Gastroesophageal sphincter (tissue), 4 donors: Measurements from ENCODE around the gene PEAK1. TPM values are rescaled to one million over a fixed set of nuclear protein-coding genes. Genes with fewer than 3 reads are reported as not detected.

Experiments
- ATAC-seq: fragments of 150-250 bp; one replicate; pipeline ENCODE4 v1.9.1; 2016; ENCODE audit warnings: mild to moderate bottlenecking, moderate library complexity
- H3K27ac ChIP-seq, 4 donors: fragments of 200-600 bp; sonication (generic) in 3 of 4; 1 replicate in 3 of 4; 2 replicates in 1 of 4; pipeline ENCODE4 v1.5.1; 2016 to 2019
- H3K27me3 ChIP-seq: fragments of 200-600 bp; sonication (generic); one replicate; pipeline ENCODE4 v1.5.1; 2019
- H3K36me3 ChIP-seq, 2 donors: fragments of 200-600 bp; sonication (generic); one replicate each; pipeline ENCODE4 v1.5.1; 2019; ENCODE audit warnings: control low read depth in 1 of 2
- H3K4me1 ChIP-seq, 3 donors: fragments of 200-600 bp; sonication (generic); 1 replicate in 2 of 3; 2 replicates in 1 of 3; pipeline ENCODE4 v1.5.1; 2016 to 2019; ENCODE audit warnings: control low read depth in 2 of 3
- H3K4me3 ChIP-seq, 2 donors: fragments of 200-600 bp; sonication (generic); one replicate each; pipeline ENCODE4 v1.5.1; 2019; ENCODE audit warnings: mild to moderate bottlenecking in 1 of 2, moderate library complexity in 1 of 2
- H3K9me3 ChIP-seq, 3 donors: fragments of 200-600 bp; sonication (generic); one replicate each; pipeline ENCODE4 v1.5.1; 2017 to 2019; ENCODE audit warnings: control low read depth in 2 of 3
- CTCF ChIP-seq, 4 experiments: fragments of 200-600 bp in 2 of 4; fragments of 450-650 bp in 2 of 4; sonication (generic) in 1 of 4; IDR thresholded peaks; one replicate each; pipeline ENCODE4 v1.5.1; 2017 to 2019; ENCODE audit warnings: antibody characterized with exemption in 4 of 4, mild to moderate bottlenecking in 2 of 4, moderate library complexity in 2 of 4
- EP300 ChIP-seq: sonication (generic); formaldehyde crosslinking; IDR thresholded peaks from one replicate; pipeline ENCODE4 v1.6.1; 2017; ENCODE audit warnings: antibody characterized with exemption, mild to moderate bottlenecking
- POLR2A ChIP-seq, 2 donors: fragments of 450-650 bp; IDR thresholded peaks; one replicate each; pipeline ENCODE4 v1.6.1; 2017; ENCODE audit warnings: antibody characterized with exemption in 2 of 2, mild to moderate bottlenecking in 2 of 2, moderate library complexity in 1 of 2
- POLR2AphosphoS5 ChIP-seq: sonication (generic); formaldehyde crosslinking; IDR thresholded peaks from one replicate; pipeline ENCODE4 v1.6.1; 2017; ENCODE audit warnings: antibody characterized with exemption
- WGBS, 2 donors: methylation state at CpG; one replicate each; pipeline ENCODE4 v1.1.5; 2018; ENCODE audit warnings: low coverage in 1 of 2; 5-methylcytosine and 5-hydroxymethylcytosine counted together
- total RNA-seq, 4 donors: library from RNA; depleted of rRNA; stranded (reverse); fragments of >200 nt; gene quantifications; one replicate each; pipeline ENCODE4 v1.1.0, GENCODE V29; 2016

Gene PEAK1
- total RNA-seq, 4 donors from 2014 or later, result 59.5 to 170 (median 91.6) TPM

- TF ChIP-seq EP300 (no peak), POLR2A (IDR thresholded peaks at IDR 0.05) (no peak), CTCF (IDR thresholded peaks at IDR 0.05) (no peak), POLR2AphosphoS5 (no peak)
- H3K9me3 ChIP-seq, result no peaks in the 10 kb centered on the region
- H3K27me3 ChIP-seq, result no peaks in the 10 kb centered on the region
- H3K27ac ChIP-seq, result no peak overlapping the region
- WGBS, 2 donors, result 33 to 44% methylated on average over 1 of the region's 1 CpG
- H3K4me1 ChIP-seq, result peaks cover 0 to 11% (median 0%) of the 10 kb centered on the region in 3 donors
- ATAC-seq, result no peak
- H3K4me3 ChIP-seq, result no peak overlapping the region
- H3K36me3 ChIP-seq, result peaks cover 0 to 8% of the 10 kb centered on the region in 2 donors
Measured at GRCh38 chr15:77119446-77119845, 300.5 kb downstream of the PEAK1 start.

GRCh38 chr15:77118882-77119321 is 301.0 kb downstream of the PEAK1 start:
- Histone ChIP-seq H3K9me3 (no peaks in the 10 kb centered on the region), H3K36me3 (peaks cover 0 to 13% of the 10 kb centered on the region in 2 donors), H3K4me3 (no peak overlapping the region), H3K27ac (no peak overlapping the region), H3K4me1 (peaks cover 0 to 11% (median 0%) of the 10 kb centered on the region in 3 donors), H3K27me3 (no peaks in the 10 kb centered on the region)
- TF ChIP-seq POLR2A (IDR thresholded peaks at IDR 0.05), result no peak
- TF ChIP-seq POLR2AphosphoS5, result no peak
- TF ChIP-seq CTCF (IDR thresholded peaks at IDR 0.05), result peak; percentile 36 to 73 (median 62)
- TF ChIP-seq EP300, result no peak
- WGBS, 2 donors, result 55 to 87% methylated on average over 2 to 3 of the region's 3 CpGs
- ATAC-seq, result peak; percentile 43

- Histone ChIP-seq H3K4me3 (no peak overlapping the region), H3K9me3 (no peaks in the 10 kb centered on the region), H3K27ac (no peak overlapping the region), H3K4me1 (peaks cover 0 to 11% (median 0%) of the 10 kb centered on the region in 3 donors), H3K36me3 (peaks cover 0 to 34% of the 10 kb centered on the region in 2 donors), H3K27me3 (no peaks in the 10 kb centered on the region)
- no peak for ATAC-seq
- TF ChIP-seq EP300, result no peak
- TF ChIP-seq CTCF (IDR thresholded peaks at IDR 0.05), result no peak
- no peak for TF ChIP-seq POLR2A (IDR thresholded peaks at IDR 0.05)
- no peak for TF ChIP-seq POLR2AphosphoS5
- 91% methylated on average over 2 to 4 of the region's 4 CpGs for WGBS, 2 donors
Measured at GRCh38 chr15:77115179-77115578, 304.7 kb downstream of the PEAK1 start.

- Histone ChIP-seq H3K4me1 (peaks cover 0 to 3% (median 0%) of the 10 kb centered on the region in 3 donors), H3K4me3 (no peak overlapping the region), H3K27me3 (no peaks in the 10 kb centered on the region), H3K27ac (no peak overlapping the region), H3K9me3 (no peaks in the 10 kb centered on the region), H3K36me3 (peaks cover 0 to 38% of the 10 kb centered on the region in 2 donors)
- 49 to 73% methylated on average over 2 of the region's 2 CpGs for WGBS, 2 donors
- no peak for TF ChIP-seq CTCF (IDR thresholded peaks at IDR 0.05)
- TF ChIP-seq EP300, result no peak
- no peak for TF ChIP-seq POLR2A (IDR thresholded peaks at IDR 0.05)
- no peak for TF ChIP-seq POLR2AphosphoS5
- no peak for ATAC-seq
Measured at GRCh38 chr15:77112838-77113504, 306.9 kb downstream of the PEAK1 start.

GRCh38 chr15:77111789-77112188 is 308.1 kb downstream of the PEAK1 start:
- Histone ChIP-seq H3K9me3 (no peaks in the 10 kb centered on the region), H3K4me1 (peaks cover 0 to 15% (median 0%) of the 10 kb centered on the region in 3 donors), H3K27ac (no peak overlapping the region), H3K27me3 (no peaks in the 10 kb centered on the region), H3K36me3 (peaks cover 0 to 38% of the 10 kb centered on the region in 2 donors), H3K4me3 (no peak overlapping the region)
- TF ChIP-seq POLR2A (IDR thresholded peaks at IDR 0.05) (no peak), CTCF (IDR thresholded peaks at IDR 0.05) (no peak), POLR2AphosphoS5 (no peak), EP300 (no peak)
- no peak for ATAC-seq
- WGBS, 2 donors, result 93 to 100% methylated on average over 1 of the region's 3 CpGs
